BLaER1 treated with 17β-estradiol and CSF1 and Interleukin-3, amounts not matched to agents 10 nM and 100 nM (cell line): Measurements from ENCODE around the gene NEDD4L.

Experiments
- H3K27ac ChIP-seq, 11 experiments: shearing (Covaris generic); formaldehyde crosslinking; 2 replicates each; pipeline ENCODE4 v1.8.1; 2022
- H3K27me3 ChIP-seq, 11 experiments: shearing (Covaris generic); formaldehyde crosslinking; 2 replicates each; pipeline ENCODE4 v1.8.1; 2022
- H3K36me3 ChIP-seq, 11 experiments: shearing (Covaris generic); formaldehyde crosslinking; 2 replicates each; pipeline ENCODE4 v1.8.1; 2022
- H3K4me1 ChIP-seq, 10 experiments: shearing (Covaris generic); formaldehyde crosslinking; 2 replicates each; pipeline ENCODE4 v1.8.1; 2022
- H3K4me2 ChIP-seq, 11 experiments: shearing (Covaris generic); formaldehyde crosslinking; 2 replicates each; pipeline ENCODE4 v1.8.1; 2022
- H3K4me3 ChIP-seq, 10 experiments: shearing (Covaris generic); formaldehyde crosslinking; 2 replicates each; pipeline ENCODE4 v1.8.1; 2022
- H3K9ac ChIP-seq, 11 experiments: shearing (Covaris generic); formaldehyde crosslinking; 2 replicates each; pipeline ENCODE4 v1.8.1; 2022
- H3K9me3 ChIP-seq, 11 experiments: shearing (Covaris generic); formaldehyde crosslinking; replicated peaks in 1 of 11; 2 replicates each; pipeline ENCODE4 v1.8.1; 2022
- H4K20me1 ChIP-seq, 11 experiments: shearing (Covaris generic); formaldehyde crosslinking; 2 replicates each; pipeline ENCODE4 v1.8.1; 2022
- Cebpa-rat ChIP-seq, 11 experiments: shearing (Covaris generic); IDR thresholded peaks; 2 replicates each; pipeline ENCODE4 v1.8.1; 2022

NEDD4L gene

GRCh38 chr18:58321986-58322385, 278.0 kb downstream of the NEDD4L start:
- H3K4me2 ChIP-seq: peak overlapping the region in 3 of 11 experiments; percentile 32 to 54 (median 34); a peak in 4 of 22 replicates
- H3K27me3 ChIP-seq: no peaks in the 10 kb centered on the region
- H3K4me3 ChIP-seq: no peak overlapping the region
- H3K9me3 ChIP-seq: no peaks in the 10 kb centered on the region
- H4K20me1 ChIP-seq: no peaks in the 10 kb centered on the region
- 0 out of 22 replicates have a peak overlapping the region, but pooled peaks of 3 of the 11 experiments have one; percentile 8 to 25 (median 15) for H3K9ac ChIP-seq
- TF ChIP-seq Cebpa-rat (IDR thresholded peaks at IDR 0.05): no peak
- peaks cover 8 to 30% (median 13%) of the 10 kb centered on the region in 10 experiments for H3K4me1 ChIP-seq
- H3K36me3 ChIP-seq: peaks cover 4 to 33% (median 12%) of the 10 kb centered on the region in 11 experiments; a peak in 14 of 22 replicates
- H3K27ac ChIP-seq: peak overlapping the region in 3 of 11 experiments; percentile 12 to 39 (median 37); a peak in 4 of 22 replicates

GRCh38 chr18:58322464-58322863, 278.4 kb downstream of the NEDD4L start:
- H3K9me3 ChIP-seq: no peaks in the 10 kb centered on the region
- H3K4me2 ChIP-seq: no peak overlapping the region
- H3K27ac ChIP-seq: no peak overlapping the region
- no peak overlapping the region for H3K4me3 ChIP-seq
- no peaks in the 10 kb centered on the region for H3K27me3 ChIP-seq
- no peaks in the 10 kb centered on the region for H4K20me1 ChIP-seq
- no peak for TF ChIP-seq Cebpa-rat (IDR thresholded peaks at IDR 0.05)
- H3K36me3 ChIP-seq: peaks cover 5 to 34% (median 14%) of the 10 kb centered on the region in 11 experiments; a peak in 14 of 22 replicates
- no peak overlapping the region for H3K9ac ChIP-seq
- H3K4me1 ChIP-seq: peaks cover 3 to 26% (median 9%) of the 10 kb centered on the region in 10 experiments

GRCh38 chr18:58323866-58324762, 280.1 kb downstream of the NEDD4L start:
- H3K27me3 ChIP-seq: no peaks in the 10 kb centered on the region
- H4K20me1 ChIP-seq: no peaks in the 10 kb centered on the region
- no peaks in the 10 kb centered on the region for H3K9me3 ChIP-seq
- H3K9ac ChIP-seq: no peak overlapping the region
- peaks cover 5 to 35% (median 21%) of the 10 kb centered on the region in 11 experiments; a peak in 16 of 22 replicates for H3K36me3 ChIP-seq
- peaks cover 0 to 23% (median 5%) of the 10 kb centered on the region in 10 experiments; a peak in 11 of 20 replicates for H3K4me1 ChIP-seq
- 0 out of 22 replicates have a peak overlapping the region, but pooled peaks of 2 of the 11 experiments have one; percentile 7 to 14 for H3K4me2 ChIP-seq
- no peak for TF ChIP-seq Cebpa-rat (IDR thresholded peaks at IDR 0.05)
- no peak overlapping the region for H3K4me3 ChIP-seq
- H3K27ac ChIP-seq: no peak overlapping the region

GRCh38 chr18:58324824-58325480, 280.9 kb downstream of the NEDD4L start:
- H4K20me1 ChIP-seq: no peaks in the 10 kb centered on the region
- no peak overlapping the region for H3K27ac ChIP-seq
- H3K4me2 ChIP-seq: peak overlapping the region in 2 of 11 experiments; percentile 7 to 14; a peak in 1 of 22 replicates
- no peaks in the 10 kb centered on the region for H3K9me3 ChIP-seq
- peaks cover 0 to 23% (median 5%) of the 10 kb centered on the region in 10 experiments; a peak in 11 of 20 replicates for H3K4me1 ChIP-seq
- no peaks in the 10 kb centered on the region for H3K27me3 ChIP-seq
- TF ChIP-seq Cebpa-rat (IDR thresholded peaks at IDR 0.05): no peak
- H3K4me3 ChIP-seq: no peak overlapping the region
- H3K9ac ChIP-seq: no peak overlapping the region
- H3K36me3 ChIP-seq: peaks cover 5 to 43% (median 27%) of the 10 kb centered on the region in 11 experiments; a peak in 18 of 22 replicates

GRCh38 chr18:58325494-58325893, 281.5 kb downstream of the NEDD4L start:
- no peak overlapping the region for H3K27ac ChIP-seq
- no peak for TF ChIP-seq Cebpa-rat (IDR thresholded peaks at IDR 0.05)
- no peaks in the 10 kb centered on the region for H3K27me3 ChIP-seq
- peaks cover 5 to 48% (median 32%) of the 10 kb centered on the region in 11 experiments; a peak in 20 of 22 replicates for H3K36me3 ChIP-seq
- no peaks in the 10 kb centered on the region for H4K20me1 ChIP-seq
- H3K4me2 ChIP-seq: no peak overlapping the region
- H3K9me3 ChIP-seq: no peaks in the 10 kb centered on the region
- no peak overlapping the region for H3K9ac ChIP-seq
- peaks cover 0 to 23% (median 5%) of the 10 kb centered on the region in 10 experiments; a peak in 11 of 20 replicates for H3K4me1 ChIP-seq
- H3K4me3 ChIP-seq: no peak overlapping the region

GRCh38 chr18:58334061-58334460, 290.0 kb downstream of the NEDD4L start:
- Histone ChIP-seq H3K4me3 (no peak overlapping the region), H3K9ac (no peak overlapping the region), H3K36me3 (peaks cover 26 to 72% (median 55%) of the 10 kb centered on the region in 11 experiments), H4K20me1 (no peaks in the 10 kb centered on the region), H3K27ac (no peak overlapping the region), H3K4me1 (peaks cover 0 to 15% (median 11%) of the 10 kb centered on the region in 10 experiments; a peak in 10 of 20 replicates), H3K4me2 (no peak overlapping the region), H3K9me3 (peaks cover 0 to 15% (median 8%) of the 10 kb centered on the region in 11 experiments; a peak in 11 of 22 replicates), H3K27me3 (no peaks in the 10 kb centered on the region)
- no peak for TF ChIP-seq Cebpa-rat (IDR thresholded peaks at IDR 0.05)

GRCh38 chr18:58335223-58335622, 291.2 kb downstream of the NEDD4L start:
- H3K4me1 ChIP-seq: peaks cover 0 to 22% (median 13%) of the 10 kb centered on the region in 10 experiments; a peak in 10 of 20 replicates
- peaks cover 25 to 67% (median 46%) of the 10 kb centered on the region in 11 experiments for H3K36me3 ChIP-seq
- no peak for TF ChIP-seq Cebpa-rat (IDR thresholded peaks at IDR 0.05)
- no peak overlapping the region for H3K27ac ChIP-seq
- H4K20me1 ChIP-seq: no peaks in the 10 kb centered on the region
- H3K4me2 ChIP-seq: no peak overlapping the region
- H3K9me3 ChIP-seq: peaks cover 0 to 15% (median 8%) of the 10 kb centered on the region in 11 experiments; a peak in 11 of 22 replicates
- no peaks in the 10 kb centered on the region for H3K27me3 ChIP-seq
- H3K4me3 ChIP-seq: no peak overlapping the region
- H3K9ac ChIP-seq: no peak overlapping the region

GRCh38 chr18:58335821-58336220, 291.8 kb downstream of the NEDD4L start:
- Histone ChIP-seq H4K20me1 (no peaks in the 10 kb centered on the region), H3K4me1 (peaks cover 0 to 23% (median 13%) of the 10 kb centered on the region in 10 experiments; a peak in 10 of 20 replicates), H3K4me3 (no peak overlapping the region), H3K36me3 (peaks cover 19 to 67% (median 42%) of the 10 kb centered on the region in 11 experiments; a peak in 21 of 22 replicates), H3K27me3 (no peaks in the 10 kb centered on the region), H3K9me3 (peaks cover 0 to 15% (median 8%) of the 10 kb centered on the region in 11 experiments; a peak in 11 of 22 replicates), H3K9ac (no peak overlapping the region), H3K4me2 (no peak overlapping the region), H3K27ac (no peak overlapping the region)
- no peak for TF ChIP-seq Cebpa-rat (IDR thresholded peaks at IDR 0.05)
